Fibroblast of the aortic adventitia (primary cell): Measurements from ENCODE around the gene ZNF407. TPM values are rescaled to one million over a fixed set of nuclear protein-coding genes. Genes with fewer than 3 reads are reported as not detected.

ENCODE experiments used
- DNase-seq: peaks from one replicate; pipeline ENCODE4 v3.0.0-alpha.2; 2010; ENCODE audit warnings: low read depth
- H3K4me3 ChIP-seq: 2 replicates; pipeline ENCODE4 v1.5.1; 2011; ENCODE audit warnings: low read depth, mild to moderate bottlenecking, control low read depth, low read length, moderate library complexity
- CTCF ChIP-seq: IDR thresholded peaks from 2 replicates; pipeline ENCODE4 v1.5.1; 2011; ENCODE audit warnings: mild to moderate bottlenecking, low read length, control low read depth, inconsistent platforms; ENCODE audit not compliant: insufficient read depth
- total RNA-seq: library from RNA; depleted of rRNA; stranded (reverse); fragments of >200 nt; gene quantifications from 2 replicates; pipeline ENCODE4 v1.2.3, GENCODE V29; 2012; ENCODE audit warnings: low replicate concordance

ZNF407 gene
- total RNA-seq, 1 donor: 21.7 TPM

GRCh38 chr18:74679006-74679678 lies 81.5 kb downstream of the ZNF407 start:
- no peak for TF ChIP-seq CTCF
- H3K4me3 ChIP-seq: no peak overlapping the region
- no peak for DNase-seq

DNA sequence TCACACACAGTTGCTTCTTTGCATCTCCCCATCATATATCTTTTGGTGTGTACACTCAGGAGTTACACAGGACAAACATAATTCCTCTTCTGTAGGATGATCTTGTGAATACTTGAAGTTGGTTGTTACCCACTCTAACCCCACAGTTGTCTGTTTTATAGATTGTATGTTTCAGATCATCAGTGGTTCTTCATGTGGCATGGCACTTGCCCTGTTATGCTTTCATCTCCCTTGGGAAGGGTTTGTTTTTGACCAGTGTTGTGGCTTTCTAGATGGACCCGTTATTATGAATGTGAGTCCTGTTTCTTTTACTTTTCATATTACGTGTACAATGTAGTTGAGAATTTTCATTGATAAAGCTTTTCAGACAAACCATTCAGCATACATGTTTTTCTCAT lies 82.0 kb downstream of the ZNF407 start:
- no peak for DNase-seq
- TF ChIP-seq CTCF: no peak
- no peak overlapping the region for H3K4me3 ChIP-seq

DNA sequence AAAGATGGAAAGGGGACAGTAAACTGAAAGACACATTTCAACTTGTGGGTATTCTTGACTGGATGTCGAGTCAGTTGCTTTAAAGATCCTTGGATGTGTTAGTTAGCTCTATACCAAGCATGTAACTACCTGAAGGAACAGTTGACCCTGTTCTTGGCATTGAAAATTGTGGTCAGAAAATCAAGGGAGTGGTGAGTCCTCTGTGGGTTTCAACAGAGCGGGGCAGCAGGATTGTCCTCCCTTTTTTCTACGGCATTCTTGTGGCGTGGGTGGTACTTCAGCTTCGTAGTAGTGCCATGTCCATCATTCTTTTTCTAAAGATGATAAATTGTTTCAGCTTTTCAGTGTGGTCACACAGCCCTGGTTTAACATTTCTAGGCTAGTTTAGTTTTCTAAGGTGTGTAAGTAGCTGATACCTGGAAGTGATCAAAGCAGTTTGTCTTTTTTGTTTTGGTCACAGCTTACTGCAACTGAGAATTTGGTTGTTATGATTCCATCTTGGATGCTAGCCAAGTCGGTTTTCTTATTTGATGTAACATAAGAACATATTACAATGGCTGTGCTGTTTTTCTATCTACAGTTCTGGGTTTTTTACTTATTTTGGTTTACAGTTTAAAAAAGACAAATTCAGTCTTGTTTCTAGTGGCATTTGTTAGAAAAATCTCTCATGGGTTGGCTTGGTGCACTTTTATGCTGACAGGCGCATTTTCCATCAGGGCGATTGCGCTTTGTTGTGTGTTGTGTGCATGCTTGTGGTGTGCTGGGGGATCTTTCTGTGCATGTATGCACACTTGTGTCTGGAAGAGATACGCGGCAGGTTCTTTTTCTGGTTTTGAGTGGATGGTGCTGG lies 84.7 kb downstream of the ZNF407 start:
- DNase-seq: peak; percentile 15
- no peak for TF ChIP-seq CTCF
- no peak overlapping the region for H3K4me3 ChIP-seq

DNA sequence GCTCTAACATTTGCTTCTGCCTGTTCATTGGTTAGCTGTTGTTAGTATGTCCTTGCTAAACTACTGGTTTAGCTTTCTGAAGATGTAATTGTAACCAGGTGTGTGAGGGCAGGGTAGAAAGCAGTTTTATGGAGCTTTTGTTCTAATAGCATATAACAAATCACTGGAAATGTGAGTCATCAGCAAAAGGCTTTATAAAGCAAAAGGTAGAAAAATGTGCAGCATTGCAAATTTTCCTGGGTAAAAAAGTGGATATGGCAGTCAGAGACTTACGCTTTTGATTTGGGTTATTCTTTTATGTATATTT lies 85.3 kb downstream of the ZNF407 start:
- peak; percentile 53 for DNase-seq
- TF ChIP-seq CTCF: no peak
- no peak overlapping the region for H3K4me3 ChIP-seq

DNA sequence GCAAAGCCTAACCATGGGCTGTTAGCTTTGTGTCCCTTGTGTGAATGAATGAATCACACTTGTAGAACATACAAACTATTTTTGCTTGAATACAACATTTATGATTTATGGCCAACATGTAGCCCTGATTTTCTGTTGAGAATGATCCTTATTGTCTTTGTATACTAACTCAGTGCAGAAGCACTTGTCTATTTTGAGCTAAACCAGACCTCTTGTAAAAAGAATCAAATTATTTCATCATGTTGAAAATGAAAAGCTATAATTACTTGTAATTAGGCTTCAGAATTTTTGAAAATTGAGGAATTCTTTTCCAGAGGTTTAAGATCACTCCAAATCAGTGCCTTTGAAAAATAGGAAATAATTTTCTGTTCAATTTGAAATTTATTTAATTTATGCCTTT lies 85.9 kb downstream of the ZNF407 start:
- TF ChIP-seq CTCF: no peak
- DNase-seq: peak; percentile 10
- no peak overlapping the region for H3K4me3 ChIP-seq

- peak; percentile 81 for DNase-seq
- TF ChIP-seq CTCF: no peak
- no peak overlapping the region for H3K4me3 ChIP-seq
Observed at GRCh38 chr18:74689251-74689650, 91.6 kb downstream of the ZNF407 start.
